Hepatic stellate cell (primary cell): Measurements from ENCODE around the gene GKN1.
"Not testable (repeated sequence)": the region's sequence is repeated elsewhere in the genome, so short reads cannot be mapped to it uniquely, and the experiment has no call there.

Source experiments
- DNase-seq: peaks from one replicate; pipeline ENCODE4 v3.0.0; 2011; ENCODE audit warnings: low spot score

Gene GKN1

DNA sequence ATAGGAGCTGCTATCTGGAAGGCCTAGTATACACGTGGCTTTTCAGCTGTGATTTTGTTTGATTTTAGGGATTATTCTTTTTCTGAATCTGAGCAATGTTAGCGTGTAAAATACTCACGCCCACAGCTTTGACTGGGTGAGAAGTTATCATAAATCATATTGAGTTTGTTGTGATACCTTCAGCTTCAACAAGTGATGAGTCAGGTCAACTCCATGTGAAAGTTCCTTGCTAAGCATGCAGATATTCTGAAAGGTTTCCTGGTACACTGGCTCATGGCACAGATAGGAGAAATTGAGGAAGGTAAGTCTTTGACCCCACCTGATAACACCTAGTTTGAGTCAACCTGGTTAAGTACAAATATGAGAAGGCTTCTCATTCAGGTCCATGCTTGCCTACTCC lies at the start of gene GKN1:
TSS of gene GKN1 (plus strand) at position 386 of the 400 bp plus-strand sequence. CDS start 42 bp downstream, outside the sequence.
- no peak for DNase-seq

DNA sequence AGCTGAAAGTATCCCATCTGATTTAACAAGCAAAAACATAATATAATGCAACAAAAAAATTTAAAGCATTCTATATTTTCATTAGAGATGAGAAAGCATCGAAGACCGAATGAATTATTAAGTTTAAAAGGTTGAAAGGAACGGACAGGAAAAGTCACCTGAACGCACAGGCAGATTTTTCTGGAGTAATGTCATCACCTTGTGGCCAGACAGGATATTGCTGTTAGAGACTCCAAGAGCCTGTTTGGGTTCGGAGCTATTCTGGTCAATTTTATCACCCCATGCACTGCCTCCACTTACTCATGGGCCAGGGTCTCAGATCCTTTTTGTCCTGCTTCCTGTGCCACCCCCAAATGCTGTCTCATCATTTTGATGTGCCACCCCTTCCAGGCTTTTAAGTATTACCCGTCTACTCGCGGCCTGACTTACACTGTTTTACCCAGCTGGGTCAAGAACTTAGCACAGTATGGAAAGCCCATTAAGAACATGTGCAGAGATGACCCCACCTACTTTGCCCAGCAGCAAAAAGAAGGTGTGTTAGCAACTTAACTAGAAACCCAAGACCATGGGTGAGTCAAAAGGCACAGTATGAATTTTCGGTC lies 49.0 kb upstream of the GKN1 start:
- DNase-seq = peak; percentile 34

- no peak for DNase-seq
Measured at GRCh38 chr2:68926796-68927195, 47.6 kb upstream of the GKN1 start.

GRCh38 chr2:68931149-68931711 lies 43.2 kb upstream of the GKN1 start:
- no peak for DNase-seq

DNA sequence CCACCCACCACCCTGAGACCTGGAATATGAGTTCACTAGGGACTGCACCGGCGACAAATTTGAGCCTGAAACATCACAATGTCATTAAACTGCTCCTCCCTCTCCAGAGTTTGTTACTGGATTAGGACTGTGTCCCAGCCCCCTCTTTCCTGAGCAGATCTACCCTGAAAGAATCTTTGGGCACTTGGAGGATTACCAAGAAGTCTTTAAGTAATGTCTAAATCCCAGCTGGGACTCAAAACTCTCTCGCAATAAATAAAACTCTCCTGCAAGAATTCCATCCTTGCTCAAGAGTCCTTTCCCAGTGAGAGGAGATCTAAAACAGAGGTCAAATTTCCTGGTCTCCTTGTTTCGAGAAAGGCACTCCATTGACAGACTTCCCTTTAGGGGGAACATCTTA lies 42.6 kb upstream of the GKN1 start:
- no peak for DNase-seq

DNA sequence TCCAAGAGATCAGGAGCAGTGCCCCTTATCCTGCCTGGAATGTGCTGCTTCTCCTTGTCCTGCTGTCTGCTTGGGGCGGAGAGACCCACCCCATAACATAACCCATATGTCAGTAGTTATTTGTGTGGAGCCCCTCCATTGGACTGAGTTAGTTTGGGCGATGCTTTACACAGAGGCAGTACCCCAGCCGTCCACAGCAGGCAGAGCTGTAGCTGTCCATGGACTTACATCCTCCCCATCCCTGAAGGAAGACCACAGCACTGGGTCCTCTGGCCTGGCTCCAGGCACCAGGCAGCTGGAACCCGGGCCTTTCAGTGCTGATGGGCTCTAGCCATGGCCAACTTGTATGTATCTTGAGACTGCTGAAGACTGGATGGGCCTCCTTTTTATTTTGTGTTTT lies 42.0 kb upstream of the GKN1 start:
- no peak for DNase-seq

DNA sequence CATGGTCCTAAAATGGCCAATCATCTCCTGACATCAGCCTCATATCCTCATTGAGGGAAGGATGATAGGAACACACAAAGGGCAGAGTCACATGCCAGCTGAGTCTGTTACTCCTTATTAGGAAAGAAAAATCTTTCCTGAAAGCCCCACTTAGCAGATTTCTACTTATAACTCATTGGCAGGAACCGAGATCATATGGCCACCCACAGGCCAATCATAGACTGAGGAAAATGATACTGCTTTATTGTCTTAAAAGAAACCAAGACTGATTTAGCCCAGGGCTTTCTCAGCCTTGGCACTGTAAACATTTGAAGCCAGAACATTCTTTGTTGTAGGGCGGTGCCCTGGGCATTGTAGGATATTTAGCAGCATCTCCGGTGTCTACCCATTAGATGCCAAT lies 40.4 kb upstream of the GKN1 start:
- DNase-seq = no peak

DNA sequence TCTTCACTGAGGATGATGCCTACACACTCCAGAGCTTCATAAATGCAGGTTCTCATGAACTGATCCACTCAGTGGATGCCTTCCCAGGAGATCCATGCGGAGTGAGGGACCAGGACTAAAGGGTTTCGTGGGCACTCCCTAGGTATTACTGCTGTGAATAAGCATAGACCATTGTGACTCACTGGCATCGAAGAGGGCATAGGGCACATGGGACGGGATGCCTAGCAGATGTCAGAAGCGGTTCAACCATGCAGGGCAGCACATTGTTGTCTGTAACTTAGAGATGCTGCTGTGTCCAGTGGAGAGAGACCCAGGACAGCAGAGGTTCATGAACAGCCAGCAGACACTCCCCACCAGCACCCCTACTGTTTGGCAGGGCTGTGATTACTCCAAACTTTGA lies 39.0 kb upstream of the GKN1 start:
- DNase-seq = no peak

DNA sequence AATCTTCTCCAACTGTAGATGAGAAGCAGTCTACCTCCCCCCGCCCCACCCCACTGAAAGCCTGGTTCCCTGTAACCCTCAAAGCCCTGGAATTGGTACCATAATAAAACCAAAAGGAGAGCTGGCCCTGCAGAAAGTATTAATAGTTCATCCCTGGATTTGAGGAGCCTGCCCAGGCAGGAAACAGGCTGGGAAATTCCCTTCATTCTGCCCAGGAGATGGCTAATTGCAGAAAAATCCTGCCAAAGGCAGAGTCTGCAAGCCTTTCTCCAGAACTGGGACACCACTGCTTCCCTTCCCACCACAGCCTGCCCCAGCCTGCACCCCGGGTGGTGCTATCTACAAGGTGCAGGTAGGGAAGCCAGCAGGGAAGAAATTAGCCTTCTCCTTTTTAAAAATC lies 38.0 kb upstream of the GKN1 start:
- DNase-seq = peak; percentile 26

- DNase-seq = no peak
Measured at GRCh38 chr2:68936889-68937288, 37.5 kb upstream of the GKN1 start.

GRCh38 chr2:68937346-68938055 lies 36.9 kb upstream of the GKN1 start:
- no peak for DNase-seq

- DNase-seq = no peak
Measured at GRCh38 chr2:68938938-68939337, 35.5 kb upstream of the GKN1 start.

- no peak for DNase-seq
Measured at GRCh38 chr2:68939962-68940361, 34.5 kb upstream of the GKN1 start.

DNA sequence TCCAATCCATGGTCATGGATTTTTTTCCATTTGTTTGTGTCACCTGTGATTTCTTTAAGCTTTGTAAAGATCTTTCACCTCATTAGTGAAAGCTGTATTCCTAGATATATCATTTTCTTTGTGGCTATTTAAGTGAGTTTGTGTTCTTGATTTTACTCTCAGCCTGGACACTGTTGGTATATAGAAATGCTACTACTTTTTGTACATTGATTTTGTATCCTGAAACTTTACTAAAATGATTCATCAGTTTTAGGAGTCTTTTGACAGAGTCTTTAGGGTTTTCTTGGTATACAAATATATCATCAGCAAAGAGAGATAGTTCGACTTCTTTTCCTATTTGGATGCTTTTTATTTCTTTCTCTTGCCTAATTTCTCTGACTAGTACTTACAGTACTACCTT lies 34.1 kb upstream of the GKN1 start:
- DNase-seq = no peak

GRCh38 chr2:68942827-68943226 lies 31.6 kb upstream of the GKN1 start:
- no peak for DNase-seq

DNA sequence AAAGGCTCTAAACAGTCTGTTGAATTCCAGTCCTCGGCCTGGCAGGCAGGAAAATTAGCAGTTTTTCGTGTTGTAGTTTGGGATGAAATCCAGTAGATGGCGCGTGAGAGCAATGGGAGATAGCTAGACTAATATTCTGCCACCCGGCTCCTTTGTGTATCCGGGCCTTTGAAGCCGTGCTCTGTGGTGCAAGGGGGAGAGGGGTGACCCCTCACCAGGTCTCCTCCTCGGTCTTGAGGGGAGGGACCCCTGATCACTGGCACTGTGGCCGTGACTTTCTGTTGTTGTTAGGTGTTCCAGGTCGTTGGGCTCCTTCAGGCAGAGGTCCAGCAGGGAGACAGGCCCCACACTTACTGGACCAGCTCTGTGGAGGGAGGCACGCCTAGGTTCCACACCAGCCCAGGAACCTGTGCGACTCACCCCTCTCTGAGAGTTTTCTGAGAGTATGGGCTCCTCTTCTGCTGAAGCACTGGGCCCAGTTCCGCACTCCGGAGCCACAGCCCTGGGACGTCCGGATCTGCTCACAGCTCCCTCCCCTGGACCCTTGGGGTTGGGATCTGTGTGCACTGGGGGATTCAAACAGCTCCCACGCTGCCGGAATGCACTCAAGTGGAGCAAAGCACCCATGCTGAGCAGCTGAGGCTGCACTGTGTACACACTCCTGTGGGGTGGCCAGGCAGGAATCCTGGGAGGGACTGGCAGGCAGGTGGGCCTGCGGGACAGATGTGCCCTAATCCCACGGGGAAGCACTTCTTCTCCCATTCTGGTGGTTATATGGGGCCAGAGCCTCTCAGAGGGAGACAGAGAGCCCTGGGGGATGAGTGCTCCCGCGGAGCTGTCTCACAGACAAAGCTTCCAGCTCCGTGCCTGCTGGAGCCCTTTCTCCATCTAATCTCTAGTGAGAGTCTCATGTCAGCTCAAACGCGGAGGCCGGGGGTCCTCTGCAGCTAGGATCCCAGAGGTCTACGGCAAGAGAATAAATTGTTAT lies 30.6 kb upstream of the GKN1 start:
- DNase-seq = peak; percentile 39

- DNase-seq = no peak
Measured at GRCh38 chr2:68946117-68946516, 28.3 kb upstream of the GKN1 start.

DNA sequence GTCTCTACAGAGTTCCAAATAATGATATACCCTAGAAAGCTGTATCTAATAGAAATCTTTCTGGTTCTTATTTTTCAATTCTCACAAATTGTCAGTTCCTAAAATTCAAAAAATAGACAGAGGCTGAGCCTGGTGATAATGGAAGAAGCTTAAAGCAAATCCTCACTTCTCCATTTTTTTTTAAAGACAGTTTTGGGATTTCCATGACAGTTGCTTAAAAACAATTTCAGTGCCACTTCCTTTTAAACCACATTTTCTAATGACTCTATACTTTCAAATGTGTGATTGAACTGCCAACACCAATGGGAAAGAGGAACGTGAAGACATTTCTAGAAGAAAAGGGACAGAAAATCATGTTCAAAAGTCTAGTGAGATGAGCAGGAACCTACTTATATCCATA lies 25.7 kb upstream of the GKN1 start:
- no peak for DNase-seq

DNA sequence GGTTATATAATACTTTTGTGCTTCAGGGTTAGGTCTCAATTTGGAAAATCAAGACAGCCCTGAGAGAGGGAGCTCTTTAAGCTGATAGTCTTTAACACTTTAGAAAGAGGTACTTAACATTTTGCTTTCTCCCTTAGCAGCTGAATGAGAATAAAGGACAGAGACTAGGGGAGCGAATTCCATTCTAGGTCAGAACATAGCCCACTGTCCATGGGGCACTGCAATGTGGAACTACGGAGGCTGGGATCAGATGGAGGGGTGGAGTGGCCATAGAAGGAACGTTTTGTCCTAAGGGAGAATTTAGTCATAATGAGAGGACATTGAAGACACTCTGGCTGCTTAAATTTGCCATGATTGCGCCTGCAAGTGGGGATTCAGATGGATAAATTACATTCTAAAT lies 22.5 kb upstream of the GKN1 start:
- no peak for DNase-seq

GRCh38 chr2:68952887-68953521 lies 21.4 kb upstream of the GKN1 start, which contains the start of gene GKN2:
GKN2 (minus strand) TSS chr2:68952893; CDS start chr2:68952861, 32 bp downstream.
- DNase-seq = no peak

- DNase-seq = not testable (repeated sequence)
Measured at GRCh38 chr2:68955432-68955831, 19.0 kb upstream of the GKN1 start.

- no peak for DNase-seq
Measured at GRCh38 chr2:68959001-68959400, 15.4 kb upstream of the GKN1 start.
